Mesothelial cell of epicardium (in vitro differentiated cells): ENCODE measurements around the gene PRDM15. TPM values are rescaled to one million over a fixed set of nuclear protein-coding genes. Genes with fewer than 3 reads are reported as not detected.

Experiments
- DNase-seq, 2 experiments: peaks; one replicate each; pipeline ENCODE4 v3.0.0; 2021; ENCODE audit warnings: low spot score in 2 of 2; ENCODE audit not compliant: unreplicated experiment in 2 of 2
- H3K27ac Mint-ChIP-seq: 2 replicates; pipeline ENCODE4 v1.8.0; 2021; ENCODE audit warnings: mixed read lengths
- H3K27me3 Mint-ChIP-seq: 2 replicates; pipeline ENCODE4 v1.8.0; 2021; ENCODE audit warnings: low read depth, mixed read lengths
- H3K36me3 Mint-ChIP-seq: 2 replicates; pipeline ENCODE4 v1.8.0; 2021; ENCODE audit warnings: mixed read lengths
- H3K4me1 Mint-ChIP-seq: 2 replicates; pipeline ENCODE4 v1.8.0; 2021; ENCODE audit warnings: mixed read lengths
- H3K4me3 Mint-ChIP-seq: 2 replicates; pipeline ENCODE4 v1.8.0; 2021; ENCODE audit warnings: mild to moderate bottlenecking, moderate library complexity, mixed read lengths
- H3K9me3 Mint-ChIP-seq: 2 replicates; pipeline ENCODE4 v1.8.0; 2021; ENCODE audit warnings: mixed read lengths
- total RNA-seq: library from RNA; stranded (reverse); gene quantifications from 3 replicates; pipeline ENCODE4 v1.2.1, GENCODE V29; 2021
- TF ChIP-seq, protein P1 (sequence below): fragments of 200-600 bp; sonication (generic); IDR thresholded peaks from one replicate; pipeline ENCODE4 v1.5.0; 2021; ENCODE audit warnings: antibody characterized with exemption; ENCODE audit not compliant: unreplicated experiment

The PRDM15 gene
- total RNA-seq, 1 donor from 2014 or later = 12.0 TPM

DNA sequence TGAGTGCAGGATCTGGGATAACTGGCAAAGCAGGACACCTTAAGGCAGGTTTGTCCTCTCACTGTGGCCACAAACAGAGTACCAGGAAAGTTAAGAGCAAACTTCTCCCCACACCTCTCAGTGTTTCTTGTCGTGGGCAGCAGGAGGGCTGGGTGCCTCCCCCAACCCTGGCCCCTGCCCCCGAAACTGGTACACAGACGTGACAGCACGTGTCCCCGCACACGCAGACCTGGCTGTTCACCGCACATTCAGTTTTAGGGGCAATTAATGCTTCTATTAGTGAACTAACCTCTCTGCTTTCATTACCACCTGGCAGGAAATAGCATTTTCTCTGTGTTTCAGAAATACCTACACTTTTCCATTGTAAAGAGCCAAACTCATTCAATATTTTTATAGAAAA is 79.4 kb downstream of the PRDM15 start:
- no peaks in the 10 kb centered on the region for H3K9me3 Mint-ChIP-seq
- H3K27me3 Mint-ChIP-seq = no peaks in the 10 kb centered on the region
- no peaks in the 10 kb centered on the region for H3K4me1 Mint-ChIP-seq
- no peak overlapping the region for H3K27ac Mint-ChIP-seq
- H3K36me3 Mint-ChIP-seq = peaks cover 14% of the 10 kb centered on the region
- no peak overlapping the region for H3K4me3 Mint-ChIP-seq
- TF ChIP-seq, protein P1, sequence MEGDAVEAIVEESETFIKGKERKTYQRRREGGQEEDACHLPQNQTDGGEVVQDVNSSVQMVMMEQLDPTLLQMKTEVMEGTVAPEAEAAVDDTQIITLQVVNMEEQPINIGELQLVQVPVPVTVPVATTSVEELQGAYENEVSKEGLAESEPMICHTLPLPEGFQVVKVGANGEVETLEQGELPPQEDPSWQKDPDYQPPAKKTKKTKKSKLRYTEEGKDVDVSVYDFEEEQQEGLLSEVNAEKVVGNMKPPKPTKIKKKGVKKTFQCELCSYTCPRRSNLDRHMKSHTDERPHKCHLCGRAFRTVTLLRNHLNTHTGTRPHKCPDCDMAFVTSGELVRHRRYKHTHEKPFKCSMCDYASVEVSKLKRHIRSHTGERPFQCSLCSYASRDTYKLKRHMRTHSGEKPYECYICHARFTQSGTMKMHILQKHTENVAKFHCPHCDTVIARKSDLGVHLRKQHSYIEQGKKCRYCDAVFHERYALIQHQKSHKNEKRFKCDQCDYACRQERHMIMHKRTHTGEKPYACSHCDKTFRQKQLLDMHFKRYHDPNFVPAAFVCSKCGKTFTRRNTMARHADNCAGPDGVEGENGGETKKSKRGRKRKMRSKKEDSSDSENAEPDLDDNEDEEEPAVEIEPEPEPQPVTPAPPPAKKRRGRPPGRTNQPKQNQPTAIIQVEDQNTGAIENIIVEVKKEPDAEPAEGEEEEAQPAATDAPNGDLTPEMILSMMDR = no peak
- DNase-seq = no peak

DNA sequence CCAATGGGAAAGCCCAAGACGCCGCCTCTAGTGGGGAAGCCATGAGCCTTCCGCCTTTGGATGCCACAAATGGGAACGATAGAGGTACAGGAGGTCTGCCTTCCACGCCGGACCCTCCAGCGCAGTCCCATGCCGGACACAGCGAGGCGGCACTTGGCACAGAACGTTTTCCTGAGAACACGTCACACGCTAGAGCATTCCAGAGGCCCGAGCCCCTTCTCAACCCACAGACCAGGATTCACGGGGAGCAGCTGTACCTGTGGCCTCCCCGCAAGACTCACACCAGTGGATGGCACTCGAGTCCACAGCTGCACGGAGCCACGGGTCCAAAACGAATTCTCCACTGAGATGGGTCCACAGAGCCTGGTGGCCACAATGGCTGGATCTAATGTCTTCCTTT is 80.8 kb downstream of the PRDM15 start:
- Mint-ChIP-seq H3K4me3 (no peak overlapping the region), H3K27ac (no peak overlapping the region), H3K9me3 (peaks cover 6% of the 10 kb centered on the region), H3K27me3 (no peaks in the 10 kb centered on the region), H3K4me1 (no peaks in the 10 kb centered on the region), H3K36me3 (peaks cover 15% of the 10 kb centered on the region)
- no peak for DNase-seq
- TF ChIP-seq, protein P1 = no peak

DNA sequence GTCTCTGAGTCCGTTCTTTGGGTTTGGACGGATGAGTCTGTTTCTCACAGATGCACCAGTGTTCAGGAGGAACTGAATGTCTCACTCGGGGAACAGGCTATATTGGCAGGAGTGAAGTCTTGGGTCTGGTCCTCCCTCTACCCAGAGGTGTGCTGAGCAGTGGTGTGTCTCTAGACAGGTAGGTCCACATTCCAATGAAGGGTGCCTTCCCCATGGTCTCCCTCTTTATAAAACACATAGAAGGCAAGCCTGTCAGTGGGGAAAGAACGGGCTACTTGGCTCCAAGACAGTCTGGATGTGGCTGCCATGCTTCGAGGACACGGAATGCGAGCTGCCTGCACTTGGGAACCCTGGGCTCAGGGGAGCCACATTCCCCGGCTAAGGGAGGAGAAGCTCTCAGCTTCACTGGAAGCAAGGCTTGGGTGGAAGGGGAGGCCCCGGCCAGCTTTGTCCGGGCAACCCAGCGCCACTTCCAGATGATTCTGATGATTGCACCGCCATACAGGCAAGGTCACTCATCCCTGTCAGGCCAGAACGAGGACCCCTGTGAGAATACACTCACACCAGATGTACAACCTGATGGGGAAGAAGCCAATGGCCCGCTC is 82.6 kb downstream of the PRDM15 start:
- Mint-ChIP-seq H3K27me3 (no peaks in the 10 kb centered on the region), H3K4me3 (no peak overlapping the region)

DNA sequence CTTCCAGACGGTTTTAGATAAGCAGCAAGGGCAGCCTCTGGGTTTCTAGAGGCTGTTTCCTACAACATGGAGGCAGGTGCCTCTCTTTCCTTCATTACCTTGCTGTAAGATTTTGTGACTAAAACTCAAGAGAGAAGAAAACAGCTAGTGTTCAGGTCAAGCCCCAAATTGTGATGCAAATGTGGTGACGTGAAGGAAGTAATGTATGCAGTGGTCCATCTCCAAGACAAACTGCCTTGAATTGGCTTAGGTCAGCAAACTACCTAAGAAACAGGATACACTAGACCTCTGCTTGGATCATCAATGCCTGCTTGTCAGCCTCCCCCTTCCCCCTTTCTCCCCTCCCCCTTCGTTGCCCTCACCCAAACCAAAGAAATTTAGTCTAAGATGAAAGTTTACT is 83.4 kb downstream of the PRDM15 start:
- H3K9me3 Mint-ChIP-seq = peaks cover 24% of the 10 kb centered on the region
- no peak overlapping the region for H3K27ac Mint-ChIP-seq
- H3K27me3 Mint-ChIP-seq = no peaks in the 10 kb centered on the region
- no peak overlapping the region for H3K4me3 Mint-ChIP-seq
- TF ChIP-seq, protein P1 = no peak
- no peaks in the 10 kb centered on the region for H3K4me1 Mint-ChIP-seq
- DNase-seq = no peak
- H3K36me3 Mint-ChIP-seq = peaks cover 14% of the 10 kb centered on the region

More for the DNA sequence above, 82.6 kb downstream of the PRDM15 start:
- TF ChIP-seq, protein P1 = no peak
- Mint-ChIP-seq H3K36me3 (peaks cover 14% of the 10 kb centered on the region), H3K4me1 (no peaks in the 10 kb centered on the region), H3K9me3 (peaks cover 20% of the 10 kb centered on the region), H3K27ac (no peak overlapping the region)
- DNase-seq = no peak

DNA sequence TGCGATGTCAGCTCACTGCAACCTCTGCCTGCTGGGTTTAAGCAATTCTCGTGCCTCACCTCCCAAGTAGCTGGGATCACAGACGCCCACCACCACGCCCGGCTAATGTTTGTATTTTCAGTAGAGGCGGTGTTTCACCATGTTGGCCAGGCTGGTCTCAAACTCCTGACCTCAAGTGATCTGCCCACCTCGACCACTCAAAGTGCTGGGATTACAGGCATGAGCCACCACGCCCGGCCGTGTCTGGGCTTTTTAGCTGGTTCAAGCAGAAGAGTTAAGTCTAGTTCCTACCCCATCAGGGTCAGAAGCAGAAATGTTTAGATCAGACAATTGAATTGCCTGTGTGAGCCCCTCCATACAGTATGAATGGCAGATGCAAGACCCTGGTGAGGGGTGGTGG is 84.5 kb downstream of the PRDM15 start:
- H3K4me3 Mint-ChIP-seq = no peak overlapping the region
- H3K4me1 Mint-ChIP-seq = no peaks in the 10 kb centered on the region
- no peak overlapping the region for H3K27ac Mint-ChIP-seq
- peaks cover 12% of the 10 kb centered on the region for H3K36me3 Mint-ChIP-seq
- TF ChIP-seq, protein P1 = no peak
- no peaks in the 10 kb centered on the region for H3K27me3 Mint-ChIP-seq
- peaks cover 24% of the 10 kb centered on the region for H3K9me3 Mint-ChIP-seq
- DNase-seq = no peak

DNA sequence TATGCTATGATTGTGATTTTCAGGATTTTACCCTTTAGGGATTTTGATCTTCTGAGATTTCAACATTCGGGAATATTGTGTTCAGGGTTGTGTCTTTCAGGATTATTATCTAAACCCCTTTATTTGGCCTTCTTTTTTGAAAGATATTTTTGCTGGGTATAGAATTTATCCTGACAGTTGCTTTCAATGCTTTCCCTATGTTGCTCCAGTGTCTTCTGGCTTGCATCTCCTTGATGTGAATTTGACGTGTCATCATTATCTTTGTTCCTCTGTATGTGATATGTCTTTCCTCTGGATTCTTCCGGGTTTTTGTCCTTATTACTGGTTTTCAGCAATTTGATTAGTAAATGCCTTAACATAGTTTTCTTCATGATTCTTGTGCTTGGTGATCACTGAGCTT is 86.4 kb downstream of the PRDM15 start:
- H3K4me3 Mint-ChIP-seq = no peak overlapping the region
- peaks cover 24% of the 10 kb centered on the region for H3K9me3 Mint-ChIP-seq
- peaks cover 7% of the 10 kb centered on the region for H3K36me3 Mint-ChIP-seq
- H3K4me1 Mint-ChIP-seq = no peaks in the 10 kb centered on the region
- H3K27me3 Mint-ChIP-seq = peaks cover 5% of the 10 kb centered on the region
- no peak for DNase-seq
- TF ChIP-seq, protein P1 = no peak
- no peak overlapping the region for H3K27ac Mint-ChIP-seq
